Chondrocyte (in vitro differentiated cells): ENCODE measurements around the gene NEUROD2. TPM values are rescaled to one million over a fixed set of nuclear protein-coding genes. Genes with fewer than 3 reads are reported as not detected.

ENCODE experiments used
- DNase-seq: peaks from one replicate; pipeline ENCODE4 v3.0.0; 2021; ENCODE audit warnings: mixed read lengths, low spot score
- H3K27ac Mint-ChIP-seq: one replicate; pipeline ENCODE4 v1.8.0; 2021; ENCODE audit warnings: mild to moderate bottlenecking, moderate library complexity, mixed read lengths; ENCODE audit not compliant: unreplicated experiment
- H3K27me3 Mint-ChIP-seq: 2 replicates; pipeline ENCODE4 v1.8.0; 2021; ENCODE audit warnings: low read depth, mixed read lengths
- H3K36me3 Mint-ChIP-seq: 2 replicates; pipeline ENCODE4 v1.8.0; 2021; ENCODE audit warnings: low read depth, mixed read lengths
- H3K4me1 Mint-ChIP-seq: 2 replicates; pipeline ENCODE4 v1.8.0; 2021; ENCODE audit warnings: low read depth, mild to moderate bottlenecking, mixed read lengths
- H3K4me3 Mint-ChIP-seq: one replicate; pipeline ENCODE4 v1.8.0; 2021; ENCODE audit warnings: mild to moderate bottlenecking, moderate library complexity, mixed read lengths; ENCODE audit not compliant: unreplicated experiment
- H3K9me3 Mint-ChIP-seq: 2 replicates; pipeline ENCODE4 v1.8.0; 2021; ENCODE audit warnings: low read depth, mixed read lengths
- CTCF ChIP-seq: fragments of 200-600 bp; sonication (generic); IDR thresholded peaks from 2 replicates; pipeline ENCODE4 v1.5.0; 2021; ENCODE audit warnings: antibody characterized with exemption, mild to moderate bottlenecking, moderate library complexity
- total RNA-seq: library from RNA; stranded (reverse); gene quantifications from 3 replicates; pipeline ENCODE4 v1.2.1, GENCODE V29; 2021

The NEUROD2 gene
- total RNA-seq, 1 donor from 2014 or later: not detected

GRCh38 chr17:39639043-39639442, 31.3 kb upstream of the NEUROD2 start:
- no peaks in the 10 kb centered on the region for H3K9me3 Mint-ChIP-seq
- no peaks in the 10 kb centered on the region for H3K36me3 Mint-ChIP-seq
- no peak overlapping the region for H3K4me3 Mint-ChIP-seq
- no peak for TF ChIP-seq CTCF
- no peak overlapping the region for H3K27ac Mint-ChIP-seq
- DNase-seq: no peak
- no peaks in the 10 kb centered on the region for H3K27me3 Mint-ChIP-seq
- H3K4me1 Mint-ChIP-seq: peaks cover 49% of the 10 kb centered on the region

- Mint-ChIP-seq H3K36me3 (no peaks in the 10 kb centered on the region), H3K4me1 (peaks cover 45% of the 10 kb centered on the region), H3K27ac (no peak overlapping the region), H3K9me3 (no peaks in the 10 kb centered on the region), H3K27me3 (no peaks in the 10 kb centered on the region), H3K4me3 (peak overlapping the region; percentile 79)
- DNase-seq: no peak
- TF ChIP-seq CTCF: no peak
Measured at GRCh38 chr17:39638317-39638716, 30.6 kb upstream of the NEUROD2 start.

GRCh38 chr17:39636927-39637736, 29.4 kb upstream of the NEUROD2 start, which contains the start of gene STARD3:
STARD3 (plus strand) TSS chr17:39637144; CDS start chr17:39653532, 16,388 bp downstream.
- DNase-seq: no peak
- no peaks in the 10 kb centered on the region for H3K36me3 Mint-ChIP-seq
- H3K27me3 Mint-ChIP-seq: no peaks in the 10 kb centered on the region
- H3K27ac Mint-ChIP-seq: peak within 1 kb of the TSS; percentile 55
- H3K4me1 Mint-ChIP-seq: peaks cover 34% of the 10 kb centered on the region
- no peaks in the 10 kb centered on the region for H3K9me3 Mint-ChIP-seq
- peak within 1 kb of the TSS; percentile 79 for H3K4me3 Mint-ChIP-seq
- peak; percentile 57 for TF ChIP-seq CTCF

GRCh38 chr17:39636587-39636926, 28.8 kb upstream of the NEUROD2 start:
- Mint-ChIP-seq H3K36me3 (no peaks in the 10 kb centered on the region), H3K27me3 (peaks cover 5% of the 10 kb centered on the region), H3K4me3 (peak overlapping the region; percentile 79), H3K4me1 (peaks cover 31% of the 10 kb centered on the region), H3K9me3 (no peaks in the 10 kb centered on the region), H3K27ac (peak overlapping the region; percentile 49)
- no peak for DNase-seq
- no peak for TF ChIP-seq CTCF

- Mint-ChIP-seq H3K4me3 (no peak overlapping the region), H3K9me3 (no peaks in the 10 kb centered on the region), H3K36me3 (no peaks in the 10 kb centered on the region), H3K4me1 (peaks cover 31% of the 10 kb centered on the region), H3K27ac (no peak overlapping the region), H3K27me3 (peaks cover 11% of the 10 kb centered on the region)
- TF ChIP-seq CTCF: no peak
- no peak for DNase-seq
Measured at GRCh38 chr17:39635614-39636176, 28.0 kb upstream of the NEUROD2 start.
